Endometrium (tissue), 2 donors: ENCODE data around the gene GALNT9.

Source experiments
- FAIRE-seq: peaks from 2 replicates; lab custom pipeline; 2012; peaks lifted over from hg19 to GRCh38; lab: Jason Lieb, UNC
- donor health status: control.
- donor health status: control.

The GALNT9 gene

GRCh38 chr12:132325733-132326130, 3.7 kb downstream of the GALNT9 start:
- no peak for FAIRE-seq

- FAIRE-seq, result no peak
Observed at GRCh38 chr12:132324841-132325732, 4.3 kb downstream of the GALNT9 start.

- no peak for FAIRE-seq
Observed at GRCh38 chr12:132324173-132324572, 5.2 kb downstream of the GALNT9 start.

GRCh38 chr12:132323171-132324010, 6.0 kb downstream of the GALNT9 start:
- no peak for FAIRE-seq

GRCh38 chr12:132322206-132323132, 6.9 kb downstream of the GALNT9 start:
- no peak for FAIRE-seq

- FAIRE-seq, result no peak
Observed at GRCh38 chr12:132321321-132322118, 7.9 kb downstream of the GALNT9 start.

GRCh38 chr12:132320767-132321211, 8.6 kb downstream of the GALNT9 start:
- no peak for FAIRE-seq

- no peak for FAIRE-seq
Observed at GRCh38 chr12:132319991-132320570, 9.3 kb downstream of the GALNT9 start.

- FAIRE-seq, result no peak
Observed at GRCh38 chr12:132319359-132319950, 9.9 kb downstream of the GALNT9 start.

- no peak for FAIRE-seq
Observed at GRCh38 chr12:132318618-132319033, 10.8 kb downstream of the GALNT9 start.

GRCh38 chr12:132318135-132318534, 11.3 kb downstream of the GALNT9 start:
- FAIRE-seq, result no peak

- no peak for FAIRE-seq
Observed at GRCh38 chr12:132317233-132317938, 12.0 kb downstream of the GALNT9 start.

GRCh38 chr12:132316497-132317232, 12.7 kb downstream of the GALNT9 start:
- no peak for FAIRE-seq

- no peak for FAIRE-seq
Observed at GRCh38 chr12:132315951-132316350, 13.4 kb downstream of the GALNT9 start.

- no peak for FAIRE-seq
Observed at GRCh38 chr12:132315507-132315906, 13.9 kb downstream of the GALNT9 start.

- no peak for FAIRE-seq
Observed at GRCh38 chr12:132314516-132315233, 14.7 kb downstream of the GALNT9 start.

GRCh38 chr12:132314035-132314434, 15.4 kb downstream of the GALNT9 start:
- FAIRE-seq, result no peak

- FAIRE-seq, result no peak
Observed at GRCh38 chr12:132313182-132313581, 16.2 kb downstream of the GALNT9 start.
